SKM-1 treated with dmso at 0.1 percent for 144 hours (cell line): Measurements from ENCODE around the gene ASB18.

Experiments used
- DNase-seq: peaks from one replicate; lab custom pipeline; 2025; ENCODE audit not compliant: unreplicated experiment; lab: John Stamatoyannopoulos, UW

Gene ASB18

GRCh38 chr2:236176417-236176816 lies 87.8 kb downstream of the ASB18 start:
- peak; percentile 24 for DNase-seq

- DNase-seq: no peak
Observed at GRCh38 chr2:236175548-236176150, 88.6 kb downstream of the ASB18 start.

GRCh38 chr2:236173729-236174607 lies 90.2 kb downstream of the ASB18 start:
- no peak for DNase-seq

GRCh38 chr2:236173036-236173728 lies 91.0 kb downstream of the ASB18 start:
- no peak for DNase-seq

- no peak for DNase-seq
Observed at GRCh38 chr2:236172255-236173035, 91.8 kb downstream of the ASB18 start.

- no peak for DNase-seq
Observed at GRCh38 chr2:236171680-236172254, 92.4 kb downstream of the ASB18 start.

- DNase-seq: no peak
Observed at GRCh38 chr2:236171181-236171679, 93.0 kb downstream of the ASB18 start.

- no peak for DNase-seq
Observed at GRCh38 chr2:236170590-236171165, 93.5 kb downstream of the ASB18 start.

- no peak for DNase-seq
Observed at GRCh38 chr2:236169741-236170589, 94.2 kb downstream of the ASB18 start.

GRCh38 chr2:236169151-236169721 lies 95.0 kb downstream of the ASB18 start:
- no peak for DNase-seq

- no peak for DNase-seq
Observed at GRCh38 chr2:236168110-236169080, 95.8 kb downstream of the ASB18 start, which contains the start of gene GBX2. GBX2 (minus strand) TSS chr2:236168386; CDS start chr2:236167971, 415 bp downstream.

GRCh38 chr2:236167297-236168109 lies 96.7 kb downstream of the ASB18 start:
- DNase-seq: no peak

- DNase-seq: no peak
Observed at GRCh38 chr2:236166796-236167296, 97.4 kb downstream of the ASB18 start.

- no peak for DNase-seq
Observed at GRCh38 chr2:236165842-236166795, 98.1 kb downstream of the ASB18 start.
